Measurements from ENCODE around the gene SH3GL1.

The SH3GL1 gene

DNA sequence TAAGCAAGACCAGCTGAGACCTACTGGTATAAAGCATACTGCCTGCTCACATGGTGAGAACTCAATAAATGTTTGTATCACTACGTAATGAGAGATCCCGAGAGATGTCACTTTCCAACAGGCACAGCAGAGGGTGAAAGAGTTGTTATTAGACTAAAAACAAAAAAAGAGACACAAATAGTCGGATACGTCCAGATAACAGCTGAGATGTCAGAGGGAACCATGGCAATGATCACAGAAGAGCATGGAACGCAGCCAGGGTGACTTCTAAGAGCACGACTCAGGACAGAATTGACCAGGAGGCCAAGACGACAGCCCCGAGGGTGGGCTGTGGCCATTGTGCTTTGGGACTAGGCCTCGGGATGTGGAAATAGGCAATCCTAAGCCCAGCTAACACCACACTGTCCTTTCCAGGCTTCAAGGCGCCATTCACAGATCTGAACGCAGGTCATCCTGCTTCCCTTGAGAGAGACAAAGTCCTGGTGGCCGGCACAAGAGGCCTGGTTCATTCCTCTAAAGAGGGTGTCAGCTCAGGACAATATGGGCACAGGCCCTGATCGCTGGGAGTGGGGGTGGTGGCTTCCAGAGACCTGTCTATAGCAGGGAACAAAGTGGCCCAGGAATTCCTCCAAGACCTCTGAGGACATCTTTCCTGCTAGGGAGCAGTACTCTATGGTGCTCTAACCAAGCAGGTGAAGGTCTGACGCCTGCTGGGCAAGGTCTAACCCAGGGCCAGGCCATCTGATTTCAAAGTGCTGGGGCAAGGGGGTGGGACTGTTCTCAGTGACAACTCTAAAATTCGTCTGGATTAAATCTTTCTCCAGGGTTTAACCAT is 3.2 kb downstream of the SH3GL1 start:
- no peak for DNase-seq

DNA sequence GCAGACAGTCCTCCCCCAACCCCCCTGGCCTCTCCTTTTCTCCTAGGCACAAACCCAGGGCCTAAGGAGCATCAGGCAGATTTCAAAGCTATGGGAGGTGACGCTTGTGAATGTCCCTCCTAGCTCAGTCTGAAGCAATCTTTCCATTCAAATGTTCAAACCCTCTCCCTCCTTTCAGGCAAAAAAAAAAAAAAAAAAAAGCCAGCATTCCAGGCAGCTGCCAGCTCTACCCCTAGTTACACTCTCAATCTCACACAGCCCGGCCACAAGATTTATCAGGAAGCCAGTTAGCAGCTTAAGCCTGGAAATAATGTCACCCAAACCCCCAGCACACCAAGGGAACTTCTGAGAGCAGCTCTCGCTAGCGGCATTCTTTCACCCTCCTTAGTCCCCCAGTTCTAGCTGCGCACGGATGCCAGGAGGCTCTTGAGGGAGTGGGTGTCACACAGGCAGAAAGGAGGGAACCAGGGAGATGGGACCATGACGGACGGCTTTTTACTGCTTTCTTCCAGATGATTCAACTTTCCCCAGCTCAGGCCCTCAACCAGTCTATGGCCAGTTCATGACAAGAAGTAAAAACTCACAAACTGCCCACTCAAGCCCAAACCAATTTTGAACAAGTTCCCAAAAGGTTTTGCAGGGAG is 6.3 kb downstream of the SH3GL1 start:
- no peak for DNase-seq

- no peak for DNase-seq
Measured at GRCh38 chr19:4391701-4392483, 8.5 kb downstream of the SH3GL1 start.

- no peak for DNase-seq
Measured at GRCh38 chr19:4391306-4391693, 9.0 kb downstream of the SH3GL1 start.

- no peak for DNase-seq
Measured at GRCh38 chr19:4390567-4391305, 9.6 kb downstream of the SH3GL1 start.

- no peak for DNase-seq
Measured at GRCh38 chr19:4390017-4390566, 10.3 kb downstream of the SH3GL1 start.

DNA sequence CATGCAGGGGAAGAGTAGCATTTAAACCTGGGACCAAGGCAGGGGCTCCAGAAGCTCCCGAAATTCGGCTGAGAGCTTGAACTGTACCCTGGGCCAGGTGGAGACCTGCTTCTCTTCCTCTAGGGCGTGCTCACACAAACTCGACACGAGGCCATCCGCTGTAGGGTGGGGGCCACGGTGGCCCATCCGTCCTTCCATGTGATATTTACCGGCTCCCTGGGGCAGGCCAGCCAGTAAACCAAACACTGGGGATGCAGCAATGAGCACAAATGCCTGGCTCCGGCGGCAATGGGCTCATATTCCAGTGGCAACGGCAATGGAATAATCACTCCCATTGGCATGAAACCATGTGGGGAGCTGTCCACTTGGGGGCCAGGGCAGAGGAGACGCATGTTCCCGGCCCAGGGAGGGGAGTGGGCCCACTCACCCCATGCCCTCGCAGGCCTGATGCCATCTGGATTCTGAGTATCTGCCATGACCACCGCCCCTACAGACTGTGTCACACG is 10.8 kb downstream of the SH3GL1 start:
- DNase-seq = no peak

GRCh38 chr19:4389064-4389375 is 11.3 kb downstream of the SH3GL1 start:
- DNase-seq = no peak

GRCh38 chr19:4388337-4389063 is 11.8 kb downstream of the SH3GL1 start:
- DNase-seq = no peak

DNA sequence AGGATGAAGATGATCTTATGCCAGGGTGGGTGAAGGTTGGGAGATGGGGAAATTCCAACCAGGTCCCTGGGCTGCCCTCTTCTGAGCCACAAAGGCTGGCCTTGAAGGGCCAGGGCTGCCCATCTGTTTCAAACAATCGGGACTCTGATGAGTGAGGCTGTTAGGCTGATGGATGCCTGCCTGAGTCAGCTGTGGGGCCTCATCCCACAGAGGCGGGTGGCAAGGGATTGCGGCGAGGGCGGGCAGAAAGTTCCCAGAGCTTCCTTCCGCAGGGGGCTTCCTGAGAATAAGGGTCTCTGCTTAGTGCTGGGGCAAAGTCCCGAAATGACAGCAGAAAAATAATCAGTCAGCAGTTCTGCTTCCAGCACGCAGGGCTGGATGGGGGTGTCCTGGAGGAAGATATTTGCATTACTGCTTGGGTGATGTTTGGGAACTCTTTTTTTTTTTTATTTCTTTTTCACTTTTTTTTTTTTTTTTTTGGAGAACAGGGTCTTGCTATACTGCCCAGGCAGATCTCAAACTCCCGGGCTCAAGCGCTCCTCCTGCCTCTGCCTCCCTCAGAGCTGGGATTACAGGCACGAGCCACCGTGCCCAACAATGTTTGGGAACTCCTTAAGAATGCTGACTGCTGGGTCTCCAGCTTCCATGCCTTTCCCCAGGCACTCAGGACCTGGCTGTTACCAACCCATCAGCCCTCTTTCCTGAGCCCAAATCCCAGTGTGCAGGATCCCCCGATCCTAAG is 14.1 kb downstream of the SH3GL1 start:
- DNase-seq = no peak

- no peak for DNase-seq
Measured at GRCh38 chr19:4385291-4386040, 14.9 kb downstream of the SH3GL1 start.

DNA sequence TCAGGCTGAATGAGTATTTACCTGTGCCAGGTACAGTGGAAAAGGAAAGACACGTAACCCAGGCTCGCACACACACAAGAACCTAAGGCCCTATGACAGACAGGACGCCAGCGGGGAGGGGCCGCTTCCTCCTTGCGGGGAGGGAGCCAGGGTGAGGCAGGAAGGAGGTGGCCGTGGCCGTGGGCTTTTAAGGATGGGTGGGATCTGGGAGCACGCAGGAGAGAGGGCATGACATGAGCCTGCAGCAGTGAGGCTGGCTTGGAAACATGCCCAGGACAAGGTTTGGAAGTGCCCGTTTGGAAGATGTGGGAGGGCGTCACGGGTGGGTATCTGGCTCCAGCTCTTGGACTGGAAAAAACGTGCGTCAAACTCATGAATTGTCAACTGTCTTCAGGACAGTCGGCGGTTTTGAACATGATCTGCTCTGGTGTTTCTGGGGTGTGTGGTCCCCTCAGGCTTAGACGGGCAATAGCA is 20.1 kb downstream of the SH3GL1 start:
- no peak for DNase-seq

DNA sequence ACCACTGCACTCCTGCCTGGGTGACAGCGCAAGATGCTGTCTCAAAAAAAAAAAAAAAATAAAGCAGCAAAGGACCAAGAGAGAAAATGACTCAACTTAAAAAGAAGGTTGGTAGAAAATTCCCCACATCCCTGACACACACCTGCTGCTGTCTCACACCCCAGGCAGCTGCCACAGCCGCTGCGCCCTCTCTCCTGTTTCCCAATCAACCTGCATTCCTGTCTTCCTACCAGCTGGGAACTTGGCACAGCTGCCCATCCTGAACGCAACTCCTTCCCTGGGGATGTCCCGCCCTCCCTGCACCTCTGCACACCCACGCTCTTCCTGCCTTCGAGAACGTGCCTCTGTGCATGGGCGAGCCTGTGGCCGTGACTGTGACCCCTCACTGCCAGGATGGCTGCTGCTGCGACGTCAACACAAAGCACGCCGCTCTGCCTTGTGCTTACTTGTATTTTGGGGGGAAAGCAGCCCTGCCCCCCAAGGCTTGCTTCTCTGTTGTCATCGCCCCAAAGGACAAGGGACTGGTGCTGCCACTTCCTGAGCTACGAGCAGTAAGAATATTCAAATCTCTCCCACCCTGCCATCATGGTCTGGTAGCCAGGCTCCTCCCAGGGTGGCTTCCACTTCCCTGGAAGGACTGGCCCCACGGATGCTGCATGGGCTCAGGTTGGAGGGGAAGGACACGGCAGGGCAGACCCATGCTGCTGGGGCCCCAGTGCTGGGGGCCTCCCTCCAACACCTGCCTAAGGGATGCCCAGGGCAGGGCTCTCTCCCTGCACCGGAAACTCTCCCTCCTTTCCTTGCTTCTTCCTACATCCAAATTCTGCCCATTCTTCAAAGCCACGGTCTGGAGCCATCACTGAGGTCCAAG is 20.7 kb downstream of the SH3GL1 start:
- DNase-seq = no peak

- DNase-seq = no peak
Measured at GRCh38 chr19:4378886-4379285, 21.5 kb downstream of the SH3GL1 start.

GRCh38 chr19:4376991-4377781 is 23.2 kb downstream of the SH3GL1 start:
- no peak for DNase-seq

- no peak for DNase-seq
Measured at GRCh38 chr19:4376671-4376990, 23.7 kb downstream of the SH3GL1 start.

- DNase-seq = no peak
Measured at GRCh38 chr19:4376028-4376670, 24.2 kb downstream of the SH3GL1 start.

Measured in NCI-H2029 treated with DMSO at 0.1 percent for 48 hours (cell line).